Astrocyte (in vitro differentiated cells and primary cell): Measurements from ENCODE around the gene SYCP2. TPM values are rescaled to one million over a fixed set of nuclear protein-coding genes. Genes with fewer than 3 reads are reported as not detected.
"Not testable (repeated sequence)": the region's sequence is repeated elsewhere in the genome, so short reads cannot be mapped to it uniquely, and the experiment has no call there.

ENCODE experiments used
- DNase-seq: peaks from one replicate; pipeline ENCODE4 v3.0.0-alpha.2; 2010; ENCODE audit warnings: low read depth
- FAIRE-seq: peaks from 2 replicates; lab custom pipeline; 2011; peaks lifted over from hg19 to GRCh38; lab: Jason Lieb, UNC
- H2AFZ ChIP-seq: 2 replicates; pipeline ENCODE4 v1.6.0; 2012; ENCODE audit warnings: low read depth, low read length, inconsistent platforms
- H3K27ac ChIP-seq: 2 replicates; pipeline ENCODE4 v1.5.1; 2011; ENCODE audit warnings: low read depth, low read length, inconsistent platforms
- H3K27me3 ChIP-seq: 2 replicates; pipeline ENCODE4 v1.6.0; 2011; ENCODE audit warnings: low read length, inconsistent platforms; ENCODE audit not compliant: insufficient read depth
- H3K36me3 ChIP-seq: 2 replicates; pipeline ENCODE4 v1.5.1; 2011; ENCODE audit warnings: low read length, inconsistent platforms; ENCODE audit not compliant: insufficient read depth
- H3K4me1 ChIP-seq: 2 replicates; pipeline ENCODE4 v1.5.1; 2011; ENCODE audit warnings: low read length, inconsistent platforms; ENCODE audit not compliant: insufficient read depth
- H3K4me2 ChIP-seq: 2 replicates; pipeline ENCODE4 v1.6.0; 2012; ENCODE audit warnings: low read length, inconsistent platforms
- H3K4me3 ChIP-seq: 2 replicates; pipeline ENCODE4 v1.5.1; 2011; ENCODE audit warnings: low read depth, mild to moderate bottlenecking, low read length, inconsistent platforms; ENCODE audit not compliant: insufficient read depth
- H3K79me2 ChIP-seq: 2 replicates; pipeline ENCODE4 v1.6.0; 2012; ENCODE audit warnings: mild to moderate bottlenecking, low read length, inconsistent platforms; ENCODE audit not compliant: insufficient read depth
- H3K9ac ChIP-seq: 2 replicates; pipeline ENCODE4 v1.6.0; 2012; ENCODE audit warnings: mild to moderate bottlenecking, low read length, inconsistent platforms
- H3K9me3 ChIP-seq: 2 replicates; pipeline ENCODE4 v1.5.1; 2012; ENCODE audit warnings: low read depth, mild to moderate bottlenecking, low read length, inconsistent platforms; ENCODE audit not compliant: insufficient read depth
- H4K20me1 ChIP-seq: 2 replicates; pipeline ENCODE4 v1.6.0; 2012; ENCODE audit warnings: low read length, inconsistent platforms; ENCODE audit not compliant: insufficient read depth
- H3K27ac Mint-ChIP-seq: one replicate; pipeline ENCODE4 v1.8.0; 2021; ENCODE audit warnings: mild to moderate bottlenecking, mixed read lengths; ENCODE audit not compliant: unreplicated experiment
- H3K27me3 Mint-ChIP-seq: one replicate; pipeline ENCODE4 v1.8.0; 2021; ENCODE audit warnings: low read depth, mixed read lengths; ENCODE audit not compliant: unreplicated experiment
- H3K36me3 Mint-ChIP-seq: one replicate; pipeline ENCODE4 v1.8.0; 2021; ENCODE audit warnings: low read depth, mixed read lengths; ENCODE audit not compliant: unreplicated experiment
- H3K4me1 Mint-ChIP-seq: one replicate; pipeline ENCODE4 v1.8.0; 2021; ENCODE audit warnings: low read depth, mixed read lengths; ENCODE audit not compliant: unreplicated experiment
- H3K4me3 Mint-ChIP-seq: one replicate; pipeline ENCODE4 v1.8.0; 2021; ENCODE audit warnings: mild to moderate bottlenecking, moderate library complexity, mixed read lengths; ENCODE audit not compliant: unreplicated experiment
- H3K9me3 Mint-ChIP-seq: one replicate; pipeline ENCODE4 v1.8.0; 2021; ENCODE audit warnings: mild to moderate bottlenecking, mixed read lengths; ENCODE audit not compliant: unreplicated experiment
- CTCF ChIP-seq: IDR thresholded peaks from 2 replicates; pipeline ENCODE4 v1.5.1; 2011; ENCODE audit warnings: low read depth, mild to moderate bottlenecking, inconsistent platforms, low read length, moderate library complexity; ENCODE audit not compliant: insufficient read depth
- EZH2 ChIP-seq: IDR thresholded peaks from 2 replicates; pipeline ENCODE4 v1.6.1; 2012; ENCODE audit warnings: mild to moderate bottlenecking, low read length, inconsistent platforms; ENCODE audit not compliant: insufficient read depth
- total RNA-seq: library from RNA; stranded (reverse); gene quantifications from 2 replicates; pipeline ENCODE4 v1.2.1, GENCODE V29; 2021

SYCP2 gene
- total RNA-seq, 1 donor from 2014 or later: 0.27 TPM

- no peak overlapping the region for H3K4me3 ChIP-seq
- no peaks in the 10 kb centered on the region for H3K9me3 ChIP-seq
- no peaks in the 10 kb centered on the region for H3K79me2 ChIP-seq
- Mint-ChIP-seq H3K27me3 (peaks cover 10% of the 10 kb centered on the region), H3K4me3 (no peak overlapping the region), H3K36me3 (no peaks in the 10 kb centered on the region), H3K4me1 (no peaks in the 10 kb centered on the region), H3K9me3 (no peaks in the 10 kb centered on the region), H3K27ac (no peak overlapping the region)
- H3K27ac ChIP-seq: no peak overlapping the region
- H3K9ac ChIP-seq: no peak overlapping the region
- no peaks in the 10 kb centered on the region for H3K36me3 ChIP-seq
- H3K27me3 ChIP-seq: no peaks in the 10 kb centered on the region
- FAIRE-seq (no peak), DNase-seq (no peak)
- no peak for TF ChIP-seq EZH2
- TF ChIP-seq CTCF: no peak
- no peak overlapping the region for H3K4me2 ChIP-seq
- H2AFZ ChIP-seq: no peak overlapping the region
- H3K4me1 ChIP-seq: no peaks in the 10 kb centered on the region
- no peaks in the 10 kb centered on the region for H4K20me1 ChIP-seq
Measured at GRCh38 chr20:59961423-59961822, 28.0 kb upstream of the SYCP2 start.

- Histone ChIP-seq H3K4me1 (no peaks in the 10 kb centered on the region), H3K9ac (no peak overlapping the region), H3K4me3 (no peak overlapping the region), H4K20me1 (no peaks in the 10 kb centered on the region), H3K9me3 (no peaks in the 10 kb centered on the region), H3K27me3 (no peaks in the 10 kb centered on the region), H3K27ac (no peak overlapping the region), H3K79me2 (no peaks in the 10 kb centered on the region), H2AFZ (no peak overlapping the region), H3K4me2 (no peak overlapping the region), H3K36me3 (no peaks in the 10 kb centered on the region)
- peaks cover 10% of the 10 kb centered on the region for H3K27me3 Mint-ChIP-seq
- TF ChIP-seq EZH2: no peak
- no peak for TF ChIP-seq CTCF
- no peak for DNase-seq
- no peak for FAIRE-seq
- no peak overlapping the region for H3K4me3 Mint-ChIP-seq
- H3K9me3 Mint-ChIP-seq: no peaks in the 10 kb centered on the region
- H3K27ac Mint-ChIP-seq: no peak overlapping the region
- H3K36me3 Mint-ChIP-seq: no peaks in the 10 kb centered on the region
- no peaks in the 10 kb centered on the region for H3K4me1 Mint-ChIP-seq
Measured at GRCh38 chr20:59958626-59959025, 25.2 kb upstream of the SYCP2 start.

GRCh38 chr20:59958123-59958522 lies 24.7 kb upstream of the SYCP2 start, which contains the start of gene CDH26:
Gene CDH26 (plus strand): TSS chr20:59958423. CDS start chr20:59958727, 304 bp downstream.
- H3K9ac ChIP-seq: no peak within 1 kb of the TSS
- H3K27me3 ChIP-seq: no peaks in the 10 kb centered on the region
- Mint-ChIP-seq H3K27me3 (peaks cover 10% of the 10 kb centered on the region), H3K4me3 (no peak within 1 kb of the TSS), H3K9me3 (no peaks in the 10 kb centered on the region), H3K27ac (no peak within 1 kb of the TSS), H3K4me1 (no peaks in the 10 kb centered on the region), H3K36me3 (no peaks in the 10 kb centered on the region)
- no peaks in the 10 kb centered on the region for H4K20me1 ChIP-seq
- no peak within 1 kb of the TSS for H3K4me3 ChIP-seq
- H3K4me1 ChIP-seq: no peaks in the 10 kb centered on the region
- no peak within 1 kb of the TSS for H3K27ac ChIP-seq
- no peaks in the 10 kb centered on the region for H3K9me3 ChIP-seq
- TF ChIP-seq CTCF (no peak), EZH2 (no peak)
- H2AFZ ChIP-seq: no peak within 1 kb of the TSS
- FAIRE-seq (no peak), DNase-seq (no peak)
- no peak within 1 kb of the TSS for H3K4me2 ChIP-seq
- no peaks in the 10 kb centered on the region for H3K79me2 ChIP-seq
- H3K36me3 ChIP-seq: no peaks in the 10 kb centered on the region

- H4K20me1 ChIP-seq, H3K27ac Mint-ChIP-seq, DNase-seq, H3K4me3 Mint-ChIP-seq, H3K4me1 ChIP-seq, H3K9me3 ChIP-seq, H2AFZ ChIP-seq, H3K9ac ChIP-seq, H3K27me3 ChIP-seq, H3K4me2 ChIP-seq, FAIRE-seq, H3K79me2 ChIP-seq, H3K36me3 Mint-ChIP-seq, H3K36me3 ChIP-seq, H3K27ac ChIP-seq, H3K4me1 Mint-ChIP-seq, H3K4me3 ChIP-seq, H3K9me3 Mint-ChIP-seq: not testable (repeated sequence)
- peaks cover 10% of the 10 kb centered on the region for H3K27me3 Mint-ChIP-seq
Measured at GRCh38 chr20:59957568-59957967, 24.1 kb upstream of the SYCP2 start.
